ENCODE measurements around the gene ZDHHC20.

DNA sequence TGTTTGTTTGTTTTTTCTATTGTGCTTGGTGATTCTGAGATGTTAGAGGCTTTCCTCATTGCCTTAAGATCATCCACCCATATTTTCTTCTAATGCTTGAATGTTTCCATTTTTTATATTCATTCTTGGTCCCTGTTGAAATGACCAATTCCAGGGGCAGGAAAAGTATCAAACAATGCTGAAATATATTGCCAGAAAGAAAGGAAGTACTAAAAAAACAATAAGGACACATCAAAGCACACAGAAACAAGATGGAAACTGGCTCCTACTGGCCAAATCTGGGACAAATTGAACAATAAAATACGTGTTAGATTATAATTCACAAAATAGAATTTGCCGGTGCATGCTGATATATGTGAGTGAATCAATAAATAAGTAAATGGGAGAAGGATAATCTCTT is 23.9 kb downstream of the ZDHHC20 start:
- TF ChIP-seq, protein P1, sequence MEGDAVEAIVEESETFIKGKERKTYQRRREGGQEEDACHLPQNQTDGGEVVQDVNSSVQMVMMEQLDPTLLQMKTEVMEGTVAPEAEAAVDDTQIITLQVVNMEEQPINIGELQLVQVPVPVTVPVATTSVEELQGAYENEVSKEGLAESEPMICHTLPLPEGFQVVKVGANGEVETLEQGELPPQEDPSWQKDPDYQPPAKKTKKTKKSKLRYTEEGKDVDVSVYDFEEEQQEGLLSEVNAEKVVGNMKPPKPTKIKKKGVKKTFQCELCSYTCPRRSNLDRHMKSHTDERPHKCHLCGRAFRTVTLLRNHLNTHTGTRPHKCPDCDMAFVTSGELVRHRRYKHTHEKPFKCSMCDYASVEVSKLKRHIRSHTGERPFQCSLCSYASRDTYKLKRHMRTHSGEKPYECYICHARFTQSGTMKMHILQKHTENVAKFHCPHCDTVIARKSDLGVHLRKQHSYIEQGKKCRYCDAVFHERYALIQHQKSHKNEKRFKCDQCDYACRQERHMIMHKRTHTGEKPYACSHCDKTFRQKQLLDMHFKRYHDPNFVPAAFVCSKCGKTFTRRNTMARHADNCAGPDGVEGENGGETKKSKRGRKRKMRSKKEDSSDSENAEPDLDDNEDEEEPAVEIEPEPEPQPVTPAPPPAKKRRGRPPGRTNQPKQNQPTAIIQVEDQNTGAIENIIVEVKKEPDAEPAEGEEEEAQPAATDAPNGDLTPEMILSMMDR (IDR thresholded peaks at IDR 0.05), result no peak
- TF ChIP-seq POLR2A (IDR thresholded peaks at IDR 0.05), result no peak

Measured in thyroid gland (tissue), 4 donors.